Omental fat pad (tissue), 4 donors: Measurements from ENCODE around the gene PADI2. TPM values are rescaled to one million over a fixed set of nuclear protein-coding genes. Genes with fewer than 3 reads are reported as not detected.
A peak's percentile ranks its signal among the peaks of the same experiment; 100 is the strongest.

Source experiments
- ATAC-seq: fragments of 150-250 bp; one replicate; pipeline ENCODE4 v1.9.1; 2016; ENCODE audit warnings: mild to moderate bottlenecking, moderate library complexity; ENCODE audit not compliant: low FRiP score
- DNase-seq: peaks from one replicate; pipeline ENCODE4 v3.0.0-alpha.2; 2019; ENCODE audit warnings: low spot score
- total RNA-seq, 4 donors: library from RNA; depleted of rRNA; stranded (reverse); fragments of >200 nt; gene quantifications; one replicate each; pipeline ENCODE4 v1.1.0, GENCODE V29; 2016
- TF ChIP-seq, protein P1 (sequence below), 3 donors: fragments of 450-650 bp; IDR thresholded peaks; one replicate each; pipeline ENCODE4 v1.5.1; 2016 to 2017; ENCODE audit warnings: antibody characterized with exemption in 3 of 3, mild to moderate bottlenecking in 3 of 3, moderate library complexity in 2 of 3

Gene PADI2
- 10 to 100 TPM in 1 of 4 donors, 1 to 10 TPM in 2, under 1 TPM in 1; 0.37 to 19.9 (median 1.6) TPM for total RNA-seq

DNA sequence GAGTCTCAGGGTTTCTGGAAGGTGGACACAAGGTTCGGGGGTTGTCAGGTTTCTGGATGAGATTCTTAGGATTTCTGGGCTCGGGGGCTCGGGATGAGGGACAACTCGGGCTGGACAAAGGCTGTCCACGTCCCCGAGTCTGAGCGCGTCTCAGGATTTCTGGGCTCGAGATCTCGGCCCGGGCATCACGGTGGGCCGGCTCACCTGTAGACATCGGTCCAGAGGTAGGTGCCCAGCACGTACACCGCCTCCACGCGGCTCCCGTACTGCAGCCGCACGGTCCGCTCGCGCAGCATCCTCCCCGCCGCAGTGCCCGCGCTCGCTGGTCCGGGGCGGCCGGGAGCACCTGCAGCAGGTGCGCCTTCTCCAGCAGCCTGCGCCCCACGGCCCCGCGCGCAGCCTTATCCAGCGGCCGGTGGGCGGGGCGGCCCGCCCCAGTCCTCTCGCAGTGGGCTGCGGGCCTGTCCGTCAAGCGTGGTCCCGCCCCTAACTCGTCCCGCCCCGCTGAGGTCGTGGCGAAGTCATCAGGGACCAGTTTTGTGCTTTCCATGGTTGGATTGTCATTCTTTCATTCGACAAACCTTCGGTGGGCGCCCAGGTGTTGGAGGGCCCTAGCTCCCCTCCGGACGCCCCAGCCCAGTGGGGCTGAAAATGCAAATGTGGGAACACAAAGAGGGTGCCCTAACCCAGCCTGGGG lies at the start of gene PADI2:
Gene PADI2 (minus strand): TSS at position 376 of the 697 bp plus-strand sequence. CDS start 80 bp downstream, at position 296.
- TF ChIP-seq, protein P1, sequence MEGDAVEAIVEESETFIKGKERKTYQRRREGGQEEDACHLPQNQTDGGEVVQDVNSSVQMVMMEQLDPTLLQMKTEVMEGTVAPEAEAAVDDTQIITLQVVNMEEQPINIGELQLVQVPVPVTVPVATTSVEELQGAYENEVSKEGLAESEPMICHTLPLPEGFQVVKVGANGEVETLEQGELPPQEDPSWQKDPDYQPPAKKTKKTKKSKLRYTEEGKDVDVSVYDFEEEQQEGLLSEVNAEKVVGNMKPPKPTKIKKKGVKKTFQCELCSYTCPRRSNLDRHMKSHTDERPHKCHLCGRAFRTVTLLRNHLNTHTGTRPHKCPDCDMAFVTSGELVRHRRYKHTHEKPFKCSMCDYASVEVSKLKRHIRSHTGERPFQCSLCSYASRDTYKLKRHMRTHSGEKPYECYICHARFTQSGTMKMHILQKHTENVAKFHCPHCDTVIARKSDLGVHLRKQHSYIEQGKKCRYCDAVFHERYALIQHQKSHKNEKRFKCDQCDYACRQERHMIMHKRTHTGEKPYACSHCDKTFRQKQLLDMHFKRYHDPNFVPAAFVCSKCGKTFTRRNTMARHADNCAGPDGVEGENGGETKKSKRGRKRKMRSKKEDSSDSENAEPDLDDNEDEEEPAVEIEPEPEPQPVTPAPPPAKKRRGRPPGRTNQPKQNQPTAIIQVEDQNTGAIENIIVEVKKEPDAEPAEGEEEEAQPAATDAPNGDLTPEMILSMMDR (IDR thresholded peaks at IDR 0.05), result no peak
- DNase-seq (peak; percentile 45), ATAC-seq (peak; percentile 43)

DNA sequence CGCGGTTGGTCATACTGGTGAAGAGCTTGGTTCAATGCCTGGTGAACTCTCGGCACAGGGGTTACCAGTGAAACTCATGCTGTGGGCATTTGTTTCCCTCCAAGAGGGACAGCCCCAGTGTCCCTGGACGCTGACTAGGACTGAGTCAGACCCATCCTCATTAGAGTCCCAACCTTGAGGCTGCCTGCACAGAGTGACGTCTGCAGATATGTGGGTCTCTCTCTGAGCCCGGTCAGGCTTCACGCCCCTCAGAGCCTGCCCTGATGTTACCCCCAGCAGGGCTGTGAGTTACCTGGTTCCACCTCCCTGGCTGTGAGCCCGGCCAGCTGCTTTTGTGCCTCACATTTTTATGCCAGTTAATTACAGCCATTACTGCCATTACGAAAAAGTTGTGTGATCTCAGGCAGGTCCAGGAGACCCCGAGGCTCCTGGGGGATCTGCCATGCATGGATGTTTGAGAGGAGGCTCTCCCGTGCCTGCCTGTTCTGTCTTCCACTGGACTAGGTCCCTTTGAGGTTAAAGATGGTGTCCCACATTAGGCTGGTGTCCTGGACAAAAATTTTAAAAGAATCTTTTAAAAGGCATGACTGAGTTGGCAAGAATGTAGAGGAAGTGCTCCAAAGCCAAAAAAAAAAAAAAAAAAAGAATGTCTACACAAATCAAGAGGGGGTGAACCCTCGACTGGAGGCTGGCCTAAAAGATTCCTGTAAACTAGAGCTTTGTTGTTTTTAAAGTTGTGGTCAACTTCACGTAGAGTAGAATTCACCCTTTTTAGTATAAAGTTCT lies 49.0 kb upstream of the PADI2 start:
- no peak for DNase-seq
- ATAC-seq, result no peak
- TF ChIP-seq, protein P1 (IDR thresholded peaks at IDR 0.05), result no peak

DNA sequence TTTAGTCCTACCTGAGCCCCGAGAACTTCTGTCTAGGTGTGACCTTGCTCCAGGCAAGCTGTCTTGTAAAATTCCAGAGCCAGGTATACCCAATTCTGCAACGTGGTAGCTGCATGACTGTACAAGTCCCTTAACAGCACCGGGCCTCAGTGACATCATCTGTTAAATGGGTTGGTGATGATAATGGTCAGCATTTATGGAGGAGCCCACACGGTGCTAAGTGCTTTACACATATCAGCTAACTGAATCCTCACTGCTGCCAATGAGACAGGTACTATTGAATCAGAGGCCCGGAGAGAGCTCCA lies 48.5 kb upstream of the PADI2 start:
- ATAC-seq (no peak), DNase-seq (no peak)
- TF ChIP-seq, protein P1 (IDR thresholded peaks at IDR 0.05), result no peak

DNA sequence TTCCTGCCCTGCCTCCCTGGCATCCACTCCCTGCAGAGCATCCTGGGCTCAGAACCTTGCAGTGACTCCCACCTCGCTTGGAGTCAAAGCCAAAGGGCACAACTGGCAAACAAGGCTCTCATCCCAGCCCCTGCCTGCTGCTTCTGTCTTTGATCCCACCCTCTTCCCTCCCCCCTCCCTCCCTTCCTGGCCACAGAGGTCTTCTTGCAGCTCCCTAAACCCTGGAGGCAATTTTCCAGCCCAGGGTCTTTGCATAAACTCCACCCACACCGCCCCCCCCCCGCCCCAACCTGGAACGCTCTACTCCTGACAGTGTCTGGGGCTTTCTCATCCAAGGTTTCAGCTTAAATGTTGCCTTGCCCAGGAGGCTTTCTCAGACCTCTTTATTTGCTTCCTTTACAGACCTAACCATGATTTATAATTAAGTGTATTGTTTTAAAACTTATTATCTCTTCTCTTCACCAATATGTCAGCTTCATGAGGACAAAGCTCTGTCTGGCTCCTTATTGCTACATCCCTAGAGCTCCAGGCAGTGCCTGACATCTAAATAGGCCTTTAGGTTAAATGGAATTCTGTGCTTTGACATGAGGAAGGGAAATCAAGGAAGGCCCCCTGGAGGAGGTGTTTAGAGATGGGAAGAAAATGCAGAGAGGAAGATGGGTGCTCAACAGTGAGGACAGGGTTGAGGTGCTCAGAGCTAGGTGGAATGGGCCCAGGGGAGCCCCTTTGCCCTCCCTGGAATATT lies 48.0 kb upstream of the PADI2 start:
- DNase-seq, result no peak
- ATAC-seq, result no peak
- TF ChIP-seq, protein P1 (IDR thresholded peaks at IDR 0.05), result no peak

DNA sequence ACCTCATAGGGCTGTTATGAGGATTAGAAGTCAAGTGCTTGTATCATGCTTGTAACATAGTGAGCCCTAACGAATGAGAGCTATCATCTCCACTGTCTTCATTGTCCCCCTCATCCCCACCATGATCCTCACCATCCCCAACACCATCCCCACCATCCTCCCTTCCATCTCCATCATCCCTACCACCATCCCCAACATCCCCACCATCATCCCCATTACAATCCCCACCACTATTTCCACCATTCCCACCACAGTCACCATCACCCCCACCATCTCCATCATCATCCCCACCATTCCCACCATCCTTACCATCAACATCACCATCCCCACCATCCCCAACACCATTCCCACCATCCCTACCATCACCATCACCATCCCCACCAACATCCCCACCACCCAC lies 46.6 kb upstream of the PADI2 start:
- ATAC-seq (no peak), DNase-seq (no peak)
- TF ChIP-seq, protein P1 (IDR thresholded peaks at IDR 0.05), result no peak

DNA sequence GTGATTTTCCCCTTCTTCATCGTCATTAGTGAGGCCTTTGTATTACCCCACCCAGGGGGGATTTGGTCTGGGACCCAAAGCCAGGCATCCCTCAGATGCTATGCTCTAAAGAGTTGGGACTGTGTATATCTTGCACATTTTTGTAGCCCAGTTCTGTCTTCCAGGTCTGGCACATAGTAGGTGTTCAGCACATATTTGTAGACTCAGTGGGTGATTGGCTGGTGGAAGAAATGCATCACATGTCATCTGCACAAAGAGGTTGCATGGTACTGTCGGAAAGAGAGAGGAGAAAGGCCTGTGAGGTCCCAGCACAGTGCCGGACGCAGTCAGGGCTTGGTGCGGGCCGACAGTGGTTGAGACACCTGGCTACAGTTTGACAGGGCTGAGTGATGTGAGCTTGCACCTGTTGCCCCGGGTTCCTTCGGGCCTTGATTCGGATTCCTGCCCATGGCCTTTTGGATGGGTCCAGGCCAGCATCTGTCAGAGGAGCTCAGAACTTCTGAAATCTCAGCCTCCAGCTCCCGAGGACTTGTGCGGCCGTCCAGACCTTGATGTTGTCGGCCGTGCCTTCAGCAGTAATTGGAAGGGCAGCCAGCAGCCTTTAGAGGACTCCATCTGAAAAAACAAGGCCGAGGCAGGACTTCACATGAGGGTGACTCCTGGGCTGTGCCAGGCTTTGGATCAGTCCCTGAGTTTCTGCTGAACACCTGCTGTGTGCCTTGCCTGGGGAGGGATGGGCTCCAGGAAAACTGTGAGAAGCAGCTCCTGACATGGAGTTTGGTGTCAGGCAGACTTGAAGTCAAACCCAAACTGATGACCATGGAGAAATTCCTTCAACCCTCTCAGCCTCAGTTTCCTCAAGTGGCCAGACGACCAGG lies 44.8 kb upstream of the PADI2 start:
- TF ChIP-seq, protein P1 (IDR thresholded peaks at IDR 0.05), result no peak
- DNase-seq (no peak), ATAC-seq (no peak)
